IPS DF 4.7 (cell line): ENCODE data around the gene HUNK.

Experiments used
- DNase-seq: peaks from one replicate; pipeline ENCODE4 v3.0.0-alpha.2; 2013; ENCODE audit warnings: low spot score; ENCODE audit errors: extremely low read depth

Gene HUNK

GRCh38 chr21:31948676-31949075 is 75.9 kb downstream of the HUNK start:
- DNase-seq, result no peak

GRCh38 chr21:31952828-31953227 is 80.0 kb downstream of the HUNK start:
- DNase-seq, result no peak

GRCh38 chr21:31957631-31958030 is 84.8 kb downstream of the HUNK start:
- no peak for DNase-seq

- no peak for DNase-seq
Measured at GRCh38 chr21:31959881-31960280, 87.1 kb downstream of the HUNK start.

GRCh38 chr21:31961027-31961426 is 88.2 kb downstream of the HUNK start:
- no peak for DNase-seq

GRCh38 chr21:31961704-31962103 is 88.9 kb downstream of the HUNK start:
- no peak for DNase-seq

- no peak for DNase-seq
Measured at GRCh38 chr21:31964692-31965091, 91.9 kb downstream of the HUNK start.

- no peak for DNase-seq
Measured at GRCh38 chr21:31967334-31967733, 94.5 kb downstream of the HUNK start.

GRCh38 chr21:31972622-31973021 is 99.8 kb downstream of the HUNK start:
- DNase-seq, result no peak

- DNase-seq, result no peak
Measured at GRCh38 chr21:31973402-31973944, 100.7 kb downstream of the HUNK start.

- DNase-seq, result no peak
Measured at GRCh38 chr21:31974454-31974985, 101.7 kb downstream of the HUNK start.

- no peak for DNase-seq
Measured at GRCh38 chr21:31975491-31975890, 102.7 kb downstream of the HUNK start.

GRCh38 chr21:31977816-31978215 is 105.0 kb downstream of the HUNK start:
- no peak for DNase-seq

GRCh38 chr21:31983120-31983519 is 110.3 kb downstream of the HUNK start:
- no peak for DNase-seq

GRCh38 chr21:31983554-31983953 is 110.7 kb downstream of the HUNK start:
- no peak for DNase-seq

GRCh38 chr21:31985398-31985797 is 112.6 kb downstream of the HUNK start:
- no peak for DNase-seq

- no peak for DNase-seq
Measured at GRCh38 chr21:31986035-31986856, 113.4 kb downstream of the HUNK start.

- no peak for DNase-seq
Measured at GRCh38 chr21:31987696-31988095, 114.9 kb downstream of the HUNK start.

- no peak for DNase-seq
Measured at GRCh38 chr21:31988492-31989290, 115.9 kb downstream of the HUNK start.

- DNase-seq, result no peak
Measured at GRCh38 chr21:31991356-31992331, 118.8 kb downstream of the HUNK start.

- DNase-seq, result no peak
Measured at GRCh38 chr21:31992391-31992790, 119.6 kb downstream of the HUNK start.
